NK-92 treated with Interleukin-12 subunit alpha and Interleukin-12 subunit beta, amount 100 ng/mL, for 24 hours (cell line): Measurements from ENCODE around the gene MYO7A.

ENCODE experiments used
- DNase-seq: peaks from one replicate; lab custom pipeline; 2025; lab: John Stamatoyannopoulos, UW

The MYO7A gene

DNA sequence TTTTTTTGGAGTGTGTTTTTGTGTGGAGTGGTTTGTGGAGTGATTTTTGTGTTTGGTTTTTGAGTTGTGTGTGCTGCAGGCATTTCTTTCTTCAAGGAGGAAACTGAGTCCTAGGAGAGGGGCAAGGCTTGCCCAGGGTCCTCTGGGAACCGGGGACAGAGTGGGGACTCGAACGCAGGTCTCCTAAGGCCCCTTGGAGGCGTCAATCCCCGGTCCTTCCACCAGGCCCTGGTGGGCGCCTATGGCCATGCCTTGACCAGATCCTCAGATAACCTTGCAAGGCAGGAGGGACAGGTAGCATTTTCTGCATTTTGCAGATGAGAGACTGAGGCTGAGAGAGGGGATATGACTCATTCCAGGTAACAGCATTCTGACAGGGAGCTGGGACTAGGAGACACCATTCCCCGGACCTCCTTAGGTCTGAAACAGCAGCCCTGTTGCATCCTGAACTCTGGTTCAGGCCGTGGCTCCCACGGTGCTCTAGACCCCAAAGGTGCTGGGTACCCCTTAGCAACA is 39.1 kb downstream of the MYO7A start:
- DNase-seq = no peak

- DNase-seq = no peak
Observed at GRCh38 chr11:77167791-77168190, 39.7 kb downstream of the MYO7A start.

- no peak for DNase-seq
Observed at GRCh38 chr11:77170107-77170506, 42.1 kb downstream of the MYO7A start.

DNA sequence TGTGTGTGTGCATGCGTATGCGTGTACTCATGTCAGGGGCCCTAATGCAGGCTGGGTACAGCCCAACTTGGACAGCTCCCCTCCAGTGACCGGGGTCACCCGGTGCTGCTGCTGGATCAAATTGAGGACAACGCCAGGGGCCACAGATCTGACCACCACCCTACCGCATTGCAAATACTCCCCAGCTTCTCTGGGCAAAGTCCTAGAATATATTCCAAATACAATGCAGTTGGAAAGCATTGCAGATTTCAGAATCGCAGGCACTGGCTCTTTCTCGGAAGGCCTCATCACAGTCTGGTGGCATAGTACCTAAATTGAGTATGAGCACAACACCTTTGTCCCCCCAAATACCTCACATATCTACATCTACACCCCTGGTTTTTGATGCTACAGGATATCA is 43.2 kb downstream of the MYO7A start:
- DNase-seq = no peak

DNA sequence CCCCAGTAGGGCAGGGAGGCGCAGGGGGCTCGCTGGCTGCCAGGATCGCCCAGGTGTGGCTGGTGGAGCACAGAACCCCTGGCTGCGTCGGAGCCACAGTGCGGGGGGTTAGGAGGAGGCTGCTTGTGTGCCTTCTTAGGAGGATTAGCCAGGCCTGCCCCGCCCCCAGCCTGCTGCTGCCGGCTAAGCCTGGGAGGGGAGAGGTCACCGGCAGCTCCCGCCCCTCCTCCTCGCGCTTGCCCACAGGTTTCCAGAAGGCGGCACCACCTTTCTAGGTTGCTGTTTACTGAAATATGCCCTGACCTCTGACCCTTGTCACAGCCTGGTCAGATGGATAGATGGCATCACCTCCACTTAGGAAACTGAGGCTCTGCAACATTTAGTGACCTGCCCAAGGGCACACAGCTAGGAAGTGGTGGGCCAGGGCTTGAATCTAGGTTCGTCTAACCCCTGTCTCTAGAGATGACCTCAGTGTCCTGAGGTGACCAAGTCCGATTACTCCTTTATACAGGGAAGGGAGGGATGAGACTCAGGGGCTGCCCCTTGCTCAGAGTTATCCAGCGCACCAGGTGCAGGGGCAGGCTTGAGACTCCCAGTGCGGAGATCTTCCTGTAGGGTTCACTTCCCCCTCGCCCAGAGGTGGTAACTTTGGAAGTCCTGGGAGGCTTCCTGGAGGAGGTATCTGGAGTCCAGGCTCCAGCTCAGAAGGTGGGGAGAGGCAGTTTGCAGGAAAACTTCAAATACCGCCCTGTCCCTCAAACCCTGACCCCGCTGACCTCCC is 44.0 kb downstream of the MYO7A start:
- no peak for DNase-seq

- no peak for DNase-seq
Observed at GRCh38 chr11:77172666-77172982, 44.6 kb downstream of the MYO7A start.

- DNase-seq = no peak
Observed at GRCh38 chr11:77173494-77173893, 45.4 kb downstream of the MYO7A start.

DNA sequence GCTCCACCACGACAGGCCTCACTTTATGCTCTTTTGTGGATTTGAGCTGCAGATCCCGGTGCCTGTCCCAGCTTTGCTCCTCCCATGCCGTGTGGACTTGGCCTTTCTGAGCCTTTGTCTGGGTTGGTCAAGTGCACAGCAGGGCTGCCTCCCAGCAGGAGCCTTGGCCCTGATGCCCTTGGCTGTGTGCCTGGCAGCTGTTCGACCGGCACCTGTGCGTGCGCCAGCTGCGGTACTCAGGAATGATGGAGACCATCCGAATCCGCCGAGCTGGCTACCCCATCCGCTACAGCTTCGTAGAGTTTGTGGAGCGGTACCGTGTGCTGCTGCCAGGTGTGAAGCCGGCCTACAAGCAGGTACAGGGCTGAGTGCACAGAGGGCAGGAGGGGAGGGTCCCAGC is 46.5 kb downstream of the MYO7A start:
- DNase-seq = no peak

DNA sequence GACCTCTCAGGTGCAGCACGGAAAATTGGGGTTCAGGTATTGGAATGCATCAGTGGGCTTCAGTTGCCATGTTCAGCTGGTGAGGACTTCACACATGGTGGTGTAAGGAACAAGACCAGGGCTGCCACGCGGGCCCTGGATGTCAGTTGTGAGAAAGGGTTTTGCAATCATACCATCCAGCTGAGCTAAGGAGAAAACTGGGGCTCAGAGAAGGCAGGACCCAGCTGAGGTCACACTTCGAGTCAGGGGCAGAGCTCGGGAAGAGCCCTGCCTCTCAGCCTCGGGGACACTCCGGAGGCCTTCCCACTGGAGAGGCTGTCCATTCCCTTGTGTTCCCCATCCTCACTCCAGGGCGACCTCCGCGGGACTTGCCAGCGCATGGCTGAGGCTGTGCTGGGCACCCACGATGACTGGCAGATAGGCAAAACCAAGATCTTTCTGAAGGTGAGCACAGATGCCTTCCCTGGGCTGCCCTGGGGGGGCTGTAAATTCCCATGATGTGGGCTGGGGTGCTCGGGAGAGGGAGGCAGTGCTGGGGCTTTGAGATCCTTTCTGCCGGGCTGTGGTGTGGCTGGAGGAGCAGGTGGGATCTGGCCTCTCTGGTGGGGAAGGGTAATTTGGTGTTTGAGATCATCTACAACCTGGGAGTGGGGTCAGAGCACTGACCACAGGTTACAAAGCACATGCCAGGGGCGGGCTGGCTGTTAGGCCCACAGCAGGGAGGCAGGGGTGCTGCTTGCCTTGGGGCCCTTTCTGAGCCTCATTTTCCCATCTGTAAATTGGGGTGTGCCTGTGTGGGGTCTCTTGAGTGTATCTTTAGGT is 47.2 kb downstream of the MYO7A start:
- DNase-seq = no peak

DNA sequence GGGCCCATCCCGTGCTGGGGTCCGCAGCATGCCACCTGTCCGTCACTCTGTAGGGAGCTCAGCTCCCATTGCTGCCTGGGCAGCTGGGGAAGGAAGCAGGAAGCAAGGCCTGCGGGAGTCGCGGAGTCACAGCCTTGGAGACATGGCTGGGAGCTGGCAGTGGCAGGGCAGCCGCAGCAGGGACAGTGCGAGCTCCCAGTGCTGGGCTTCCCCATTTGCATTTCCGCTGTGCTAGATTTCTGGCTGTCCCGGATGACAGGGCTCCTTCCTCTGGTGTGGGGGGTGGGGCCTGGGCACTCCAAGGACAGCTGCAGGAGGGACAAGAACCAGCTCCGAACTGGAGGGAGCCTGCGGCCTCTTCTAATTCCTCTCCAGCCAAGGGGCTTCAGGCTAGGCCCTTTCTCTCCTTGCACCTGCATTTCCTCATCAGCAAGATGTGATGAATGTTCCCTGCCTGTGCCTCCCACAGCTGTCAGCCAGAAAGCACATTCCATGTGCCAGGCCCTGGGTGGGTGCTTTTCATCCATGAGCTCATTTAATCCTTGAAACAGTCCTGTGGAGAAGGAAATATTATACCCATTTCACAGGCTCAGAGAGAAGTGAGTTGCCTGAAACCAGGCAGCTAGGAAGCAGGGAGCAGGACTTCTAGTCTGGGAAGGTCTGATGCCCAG is 48.0 kb downstream of the MYO7A start:
- no peak for DNase-seq

DNA sequence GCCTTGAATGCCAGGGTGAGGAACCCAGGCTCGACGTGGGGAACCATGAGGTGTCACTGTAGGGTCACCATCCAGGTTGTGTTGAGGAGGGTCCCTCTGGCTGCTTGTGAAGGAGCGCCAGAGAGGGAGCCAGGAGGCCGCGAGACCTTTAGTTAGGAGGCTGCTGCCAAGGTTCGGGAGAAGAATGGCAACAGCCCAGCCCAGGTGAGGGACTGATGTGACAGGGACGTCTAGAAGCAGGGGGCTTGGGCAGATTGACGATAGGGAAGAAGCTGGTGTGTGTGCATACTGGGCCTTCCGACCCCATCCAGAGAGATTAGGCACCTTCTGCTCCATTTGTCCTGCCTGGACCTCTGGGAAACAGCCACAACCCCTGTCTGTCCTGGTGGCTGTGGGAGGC is 49.0 kb downstream of the MYO7A start:
- no peak for DNase-seq

- DNase-seq = no peak
Observed at GRCh38 chr11:77178150-77178549, 50.1 kb downstream of the MYO7A start.

DNA sequence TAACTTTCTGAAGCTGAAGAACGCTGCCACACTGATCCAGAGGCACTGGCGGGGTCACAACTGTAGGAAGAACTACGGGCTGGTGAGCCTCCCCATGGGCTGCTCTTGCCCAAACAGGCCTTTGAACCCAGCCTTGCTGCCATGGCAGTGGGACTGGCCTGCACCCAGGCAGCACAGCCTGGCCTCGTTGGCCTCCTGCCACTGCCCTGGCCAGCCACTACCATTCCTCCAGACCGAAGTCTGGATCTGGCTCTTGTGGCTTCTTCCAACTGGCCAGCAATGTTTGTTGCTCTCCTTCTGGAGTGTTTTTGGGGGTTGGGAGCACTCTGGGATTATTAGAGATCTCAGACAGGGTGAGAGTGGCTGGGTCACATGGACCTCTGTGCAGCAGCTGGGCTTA is 51.0 kb downstream of the MYO7A start:
- no peak for DNase-seq

- DNase-seq = no peak
Observed at GRCh38 chr11:77179681-77180080, 51.6 kb downstream of the MYO7A start.

- no peak for DNase-seq
Observed at GRCh38 chr11:77180346-77180745, 52.3 kb downstream of the MYO7A start.

DNA sequence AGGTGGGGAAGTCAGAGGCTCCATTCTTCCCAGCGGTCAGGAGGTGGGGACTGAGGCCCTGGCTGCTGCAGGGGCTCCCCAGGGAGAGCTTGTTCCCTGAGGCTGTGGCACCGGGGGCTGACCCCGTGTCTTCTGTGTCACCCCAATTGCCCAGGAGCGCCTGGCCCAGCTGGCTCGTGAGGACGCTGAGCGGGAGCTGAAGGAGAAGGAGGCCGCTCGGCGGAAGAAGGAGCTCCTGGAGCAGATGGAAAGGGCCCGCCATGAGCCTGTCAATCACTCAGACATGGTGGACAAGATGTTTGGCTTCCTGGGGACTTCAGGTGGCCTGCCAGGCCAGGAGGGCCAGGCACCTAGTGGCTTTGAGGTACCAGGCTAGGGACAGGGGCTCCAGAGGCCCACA is 53.2 kb downstream of the MYO7A start:
- no peak for DNase-seq

GRCh38 chr11:77181799-77182541 is 53.9 kb downstream of the MYO7A start:
- DNase-seq = no peak

- no peak for DNase-seq
Observed at GRCh38 chr11:77182542-77183430, 54.7 kb downstream of the MYO7A start.

DNA sequence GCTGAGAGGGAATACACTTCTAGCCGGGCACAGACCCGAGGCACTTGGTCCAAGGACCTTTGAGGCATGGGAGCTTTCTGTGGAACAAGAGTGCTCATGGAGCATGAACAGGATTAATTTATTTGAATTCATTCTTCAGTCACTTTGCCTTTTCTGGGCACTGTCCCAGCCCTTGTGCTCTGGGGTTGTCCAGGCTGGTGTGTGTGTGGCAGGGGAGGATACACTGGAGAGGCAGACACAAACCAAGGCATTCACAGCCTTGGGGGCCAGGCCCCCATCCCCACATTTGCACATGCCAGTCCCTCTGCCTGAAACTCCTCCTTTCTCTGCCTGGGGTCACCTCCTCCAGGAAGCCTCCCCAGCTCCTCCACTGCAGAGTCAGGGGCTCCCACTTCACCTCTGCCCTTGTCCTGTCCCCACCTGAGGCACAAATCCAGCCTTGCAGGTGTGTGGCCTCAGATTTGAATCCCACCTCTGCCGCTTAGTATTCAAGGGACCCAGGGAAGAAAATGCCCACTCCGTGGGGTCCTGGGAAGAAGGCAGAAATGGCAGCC is 55.5 kb downstream of the MYO7A start:
- DNase-seq = no peak

DNA sequence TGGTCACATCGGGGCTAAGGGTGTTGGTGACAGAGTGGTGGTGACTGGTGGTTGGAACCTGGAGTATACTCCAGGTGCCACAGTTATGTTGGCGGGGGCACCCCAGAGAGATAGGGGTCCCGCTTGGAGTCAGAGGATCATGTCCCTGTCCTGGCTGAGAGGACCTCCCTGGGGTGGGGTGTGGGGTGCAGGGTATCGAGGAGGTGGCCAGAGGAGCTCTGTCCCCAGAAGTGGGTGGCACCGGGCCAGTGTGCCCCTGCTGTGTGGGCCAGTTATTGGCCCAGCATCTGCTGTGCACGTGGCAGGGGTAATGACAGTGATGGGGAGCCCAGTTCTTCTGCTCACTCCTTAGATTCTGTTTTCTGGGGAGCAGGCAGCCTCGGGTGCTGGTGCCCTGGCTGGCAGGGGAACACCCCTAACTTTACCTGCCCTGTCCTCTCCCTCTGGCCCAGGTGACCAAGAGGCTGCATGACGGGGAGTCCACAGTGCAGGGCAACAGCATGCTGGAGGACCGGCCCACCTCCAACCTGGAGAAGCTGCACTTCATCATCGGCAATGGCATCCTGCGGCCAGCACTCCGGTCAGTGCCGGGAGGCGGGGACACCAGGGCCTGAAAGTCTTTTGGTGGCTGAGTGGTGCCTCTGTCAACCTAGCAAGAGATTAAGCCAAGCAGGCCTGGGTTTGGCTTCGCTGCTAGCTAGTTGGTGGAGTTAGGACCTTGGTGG is 56.3 kb downstream of the MYO7A start:
- DNase-seq = no peak
